HepG2 (cell line): ENCODE measurements around the gene PKIG. TPM values are rescaled to one million over a fixed set of nuclear protein-coding genes. Genes with fewer than 3 reads are reported as not detected.

Experiments used
- ATAC-seq: fragments of 200-7000 bp; cut with Tn5 transposase; 3 replicates; pipeline ENCODE4 v1.9.1; 2020; ENCODE audit warnings: mild to moderate bottlenecking, moderate library complexity
- BruUV-seq: library from RNA; stranded (reverse); fragments of 400-500 nt; replicated peaks from 2 replicates; lab custom pipeline; 2021; lab: Mats Ljungman, UMichigan
- CTCF ChIA-PET: fragments of 300-600 bp; formaldehyde crosslinking; extraction: SDS; loops from one replicate; lab custom pipeline; 2021; ENCODE audit warnings: low total read pairs, inconsistent platforms, low intra/inter-chr PET ratio; lab: Yijun Ruan, JAX
- POLR2A ChIA-PET: fragments of 350-600 bp; sonication (Branson Sonifier 250); formaldehyde crosslinking; loops from one replicate; lab custom pipeline; 2020; ENCODE audit warnings: antibody characterized with exemption, inconsistent platforms; lab: Yijun Ruan, JAX
- DNase-seq: peaks from one replicate; pipeline ENCODE4 v3.0.0-alpha.2; 2015; ENCODE audit warnings: low spot score
- FAIRE-seq: peaks from 3 replicates; lab custom pipeline; 2011; peaks lifted over from hg19 to GRCh38; lab: Jason Lieb, UNC
- H2AFZ ChIP-seq: one replicate; pipeline ENCODE4 v1.6.1; 2011; ENCODE audit warnings: low read length, inconsistent platforms
- H3K27ac ChIP-seq: fragments of 300-600 bp; 3 replicates; pipeline ENCODE4 v1.8.0; 2011; ENCODE audit warnings: mixed run types, mild to moderate bottlenecking, mixed read lengths, low read length, inconsistent platforms; ENCODE audit not compliant: insufficient read depth; ENCODE audit errors: extremely low read length
- H3K27me3 ChIP-seq, 2 experiments: fragments of 200-600 bp in 1 of 2; 2 replicates in 1 of 2; 3 replicates in 1 of 2; pipeline versions ENCODE4 v1.6.0 to v1.8.0; 2011; ENCODE audit warnings: low read length in 2 of 2, mild to moderate bottlenecking in 2 of 2, moderate library complexity in 2 of 2, inconsistent platforms in 1 of 2; ENCODE audit not compliant: insufficient read depth in 2 of 2, control insufficient read depth in 1 of 2
- H3K36me3 ChIP-seq, 2 experiments: fragments of 200-600 bp in 1 of 2; replicated peaks in 1 of 2; 2 replicates in 1 of 2; 3 replicates in 1 of 2; pipeline versions ENCODE4 v1.5.1 to v1.8.0; 2011; ENCODE audit warnings: low read length in 2 of 2, inconsistent platforms in 1 of 2; ENCODE audit not compliant: insufficient read depth in 2 of 2, control insufficient read depth in 1 of 2
- H3K4me1 ChIP-seq: 2 replicates; pipeline ENCODE4 v1.5.1; 2012; ENCODE audit warnings: low read length, inconsistent platforms; ENCODE audit not compliant: insufficient read depth
- H3K4me2 ChIP-seq: 2 replicates; pipeline ENCODE4 v1.6.0; 2011; ENCODE audit warnings: low read depth, low read length, inconsistent platforms
- H3K4me3 ChIP-seq, 3 experiments: fragments of 200-600 bp in 1 of 3; sonication (generic), shearing (Covaris generic) in 1 of 3; replicated peaks in 1 of 3; 2 replicates each; pipeline ENCODE4 v1.5.1; 2011 to 2016; ENCODE audit warnings: low read length in 3 of 3, inconsistent platforms in 2 of 3, low read depth in 2 of 3, mild to moderate bottlenecking in 2 of 3, control low read depth in 1 of 3, mixed read lengths in 1 of 3; ENCODE audit not compliant: insufficient read depth in 1 of 3
- H3K79me2 ChIP-seq: one replicate; pipeline ENCODE4 v1.6.1; 2011; ENCODE audit warnings: low read length, inconsistent platforms; ENCODE audit not compliant: insufficient read depth
- H3K9ac ChIP-seq: 2 replicates; pipeline ENCODE4 v1.6.0; 2011; ENCODE audit warnings: mild to moderate bottlenecking, low read depth, low read length, inconsistent platforms; ENCODE audit not compliant: insufficient read depth
- H3K9me3 ChIP-seq: 2 replicates; pipeline ENCODE4 v1.5.1; 2012; ENCODE audit warnings: mild to moderate bottlenecking, low read length
- H4K20me1 ChIP-seq: 2 replicates; pipeline ENCODE4 v1.6.0; 2011; ENCODE audit warnings: inconsistent platforms, mild to moderate bottlenecking, low read length, moderate library complexity; ENCODE audit not compliant: insufficient read depth
- EEA1 ChIP-seq: sonication (generic); formaldehyde crosslinking; IDR thresholded peaks from 2 replicates; pipeline ENCODE4 v1.5.1; 2020; ENCODE audit warnings: mild to moderate bottlenecking, missing genetic modification reagents, borderline replicate concordance
- FOXO1 ChIP-seq: sonication (generic); formaldehyde crosslinking; IDR thresholded peaks from 2 replicates; pipeline ENCODE4 v1.4.0; 2020; ENCODE audit warnings: missing genetic modification reagents
- FOXP1 ChIP-seq, 2 experiments: fragments of 450-650 bp in 1 of 2; IDR thresholded peaks; 2 replicates each; pipeline ENCODE4 v1.6.1; 2017 to 2018; ENCODE audit warnings: antibody characterized with exemption in 1 of 2
- GATAD2A ChIP-seq: IDR thresholded peaks from 2 replicates; pipeline ENCODE4 v1.6.1; 2016
- GTF3A ChIP-seq: sonication (generic); formaldehyde crosslinking; conservative IDR thresholded peaks from 2 replicates; pipeline ENCODE4 v1.4.0; 2020; ENCODE audit warnings: mild to moderate bottlenecking, missing genetic modification reagents
- HHEX ChIP-seq: IDR thresholded peaks from 2 replicates; pipeline ENCODE4 v1.6.1; 2016; ENCODE audit warnings: control low read depth
- IKZF4 ChIP-seq: sonication (generic); formaldehyde crosslinking; IDR thresholded peaks from 2 replicates; pipeline ENCODE4 v1.5.1; 2020; ENCODE audit warnings: borderline replicate concordance, mild to moderate bottlenecking, low read depth, missing genetic modification reagents; ENCODE audit errors: not compliant biosample characterization
- NR2C2 ChIP-seq: sonication (generic); formaldehyde crosslinking; IDR thresholded peaks from 2 replicates; pipeline ENCODE4 v1.4.0; 2020; ENCODE audit warnings: missing genetic modification reagents, mild to moderate bottlenecking, moderate library complexity, borderline replicate concordance
- PHF5A ChIP-seq: IDR thresholded peaks from one replicate; pipeline ENCODE4 v1.6.1; 2018; ENCODE audit warnings: low read depth, missing genetic modification reagents; ENCODE audit not compliant: unreplicated experiment
- SALL1 ChIP-seq: sonication (generic); formaldehyde crosslinking; IDR thresholded peaks from 2 replicates; pipeline ENCODE4 v1.8.0; 2022; ENCODE audit warnings: mild to moderate bottlenecking, missing genetic modification reagents
- SATB2 ChIP-seq: sonication (generic); formaldehyde crosslinking; IDR thresholded peaks from 2 replicates; pipeline ENCODE4 v1.5.0; 2020; ENCODE audit warnings: missing genetic modification reagents
- TMF1 ChIP-seq: sonication (generic); formaldehyde crosslinking; IDR thresholded peaks from 2 replicates; pipeline ENCODE4 v1.8.1; 2022; ENCODE audit warnings: low read depth, missing genetic modification reagents
- ZFX ChIP-seq: sonication (generic); formaldehyde crosslinking; IDR thresholded peaks from 2 replicates; pipeline ENCODE4 v1.4.0; 2020; ENCODE audit warnings: mild to moderate bottlenecking, low read depth, missing genetic modification reagents, moderate library complexity
- ZNF264 ChIP-seq: sonication (generic); formaldehyde crosslinking; IDR thresholded peaks from 2 replicates; pipeline ENCODE4 v1.4.0; 2020; ENCODE audit warnings: missing genetic modification reagents
- ZNF350 ChIP-seq: sonication (generic); formaldehyde crosslinking; IDR thresholded peaks from 2 replicates; pipeline ENCODE4 v1.4.0; 2020; ENCODE audit warnings: mild to moderate bottlenecking, low read depth, missing genetic modification reagents, borderline replicate concordance
- ZNF552 ChIP-seq: sonication (generic); formaldehyde crosslinking; IDR thresholded peaks from 2 replicates; pipeline ENCODE4 v1.9.0; 2022; ENCODE audit warnings: missing genetic modification reagents, mild to moderate bottlenecking, borderline replicate concordance
- ZNF766 ChIP-seq: sonication (generic); formaldehyde crosslinking; IDR thresholded peaks from 2 replicates; pipeline ENCODE4 v1.5.0; 2020; ENCODE audit warnings: missing genetic modification reagents, borderline replicate concordance
- ZNF782 ChIP-seq: sonication (generic); formaldehyde crosslinking; IDR thresholded peaks from 2 replicates; pipeline ENCODE4 v1.4.0; 2020; ENCODE audit warnings: missing genetic modification reagents, mild to moderate bottlenecking, borderline replicate concordance
- WGBS: methylation state at CpG from one replicate; pipeline ENCODE4 v1.1.6; 2017; ENCODE audit warnings: low lambda C conversion rate; 5-methylcytosine and 5-hydroxymethylcytosine counted together
- in situ Hi-C: cut with HindIII; loops from 2 replicates; pipeline ENCODE4 v1.10.0; 2017; ENCODE audit warnings: low pct_unique_long_range_greater_than_20kb; ENCODE audit not compliant: extremely low pct_ligation_motif_present
- intact Hi-C: fragments of 100-400 bp; cut with micrococcal nuclease; formaldehyde crosslinking; loops from one replicate; pipeline ENCODE4 v1.10.0; 2022; ENCODE audit not compliant: unreplicated experiment
- polyA plus RNA-seq, 8 experiments: library from polyadenylated mRNA; depleted of rRNA in 3 of 8; stranded (reverse) in 7 of 8; unstranded in 1 of 8; fragments of >200 nt; fragmentation: Illumina TruSeq in 4 of 8; extraction: Trizol in 4 of 8; gene quantifications; 2 replicates each; pipeline versions ENCODE4 v1.2.1 to v1.2.3, GENCODE V29; 2011 to 2016; ENCODE audit warnings: low read depth in 4 of 8, missing spikeins in 1 of 8, mixed read lengths in 1 of 8; ENCODE audit not compliant: insufficient read depth in 1 of 8
- total RNA-seq, 5 experiments: library from RNA; depleted of rRNA; stranded (reverse); fragments of >200 nt; fragmentation: Illumina TruSeq; extraction: Trizol; gene quantifications; 2 replicates each; pipeline ENCODE4 v1.2.3, GENCODE V29; 2016; ENCODE audit warnings: low read depth in 1 of 5
- TF ChIP-seq, protein P1 (sequence below): sonication (generic); formaldehyde crosslinking; IDR thresholded peaks from 2 replicates; pipeline ENCODE4 v1.9.0; 2022; ENCODE audit warnings: low read depth, missing genetic modification reagents

Gene PKIG
- total and polyA plus RNA-seq, 2 of the 13 experiments (the other 11 are each of a cell fraction or from before 2014, with no cell fraction given): 30.8 to 44.5 TPM

DNA sequence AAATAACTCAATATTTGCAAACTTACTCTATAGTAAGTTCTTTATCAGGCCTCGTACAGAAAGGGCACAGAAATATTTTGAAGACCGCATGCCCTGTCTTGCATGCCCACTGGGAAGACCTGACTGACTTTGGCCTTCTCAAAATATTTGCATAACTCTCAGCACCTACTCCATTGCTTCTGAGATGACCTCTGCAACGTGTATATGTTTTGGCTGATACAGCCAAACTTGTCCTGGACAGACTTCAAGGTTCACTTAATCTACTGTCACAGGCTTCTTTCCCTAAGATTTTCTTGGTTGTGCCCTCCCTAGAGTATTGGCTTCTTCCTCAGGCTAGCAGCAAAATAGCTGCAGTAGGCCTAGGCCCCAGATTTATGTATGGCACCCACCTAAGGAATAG is 39.0 kb upstream of the PKIG start:
- ATAC-seq (no peak), DNase-seq (no peak), FAIRE-seq (no peak)
- WGBS: 60% methylated on average over 3 of the region's 3 CpGs
- H3K4me2 ChIP-seq: no peak overlapping the region
- no peak overlapping the region for H3K9ac ChIP-seq
- ChIA-PET POLR2A (interaction anchor here (0.6 kb wide), 1 partner anchor 366 kb away, joined by 3 read pairs; the partner anchor contains the start of gene PABPC1L), CTCF (no interaction called here)
- no peak overlapping the region for H3K27ac ChIP-seq
- H3K27me3 ChIP-seq: no peaks in the 10 kb centered on the region
- intact Hi-C loops (no loop called here), in situ Hi-C loops (no loop called here)
- TF ChIP-seq, protein P1, sequence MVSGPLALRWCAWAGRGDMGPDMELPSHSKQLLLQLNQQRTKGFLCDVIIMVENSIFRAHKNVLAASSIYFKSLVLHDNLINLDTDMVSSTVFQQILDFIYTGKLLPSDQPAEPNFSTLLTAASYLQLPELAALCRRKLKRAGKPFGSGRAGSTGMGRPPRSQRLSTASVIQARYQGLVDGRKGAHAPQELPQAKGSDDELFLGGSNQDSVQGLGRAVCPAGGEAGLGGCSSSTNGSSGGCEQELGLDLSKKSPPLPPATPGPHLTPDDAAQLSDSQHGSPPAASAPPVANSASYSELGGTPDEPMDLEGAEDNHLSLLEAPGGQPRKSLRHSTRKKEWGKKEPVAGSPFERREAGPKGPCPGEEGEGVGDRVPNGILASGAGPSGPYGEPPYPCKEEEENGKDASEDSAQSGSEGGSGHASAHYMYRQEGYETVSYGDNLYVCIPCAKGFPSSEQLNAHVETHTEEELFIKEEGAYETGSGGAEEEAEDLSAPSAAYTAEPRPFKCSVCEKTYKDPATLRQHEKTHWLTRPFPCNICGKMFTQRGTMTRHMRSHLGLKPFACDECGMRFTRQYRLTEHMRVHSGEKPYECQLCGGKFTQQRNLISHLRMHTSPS (CRISPR knock-in tag): no peak
- TF ChIP-seq NR2C2 (CRISPR knock-in tag) (no peak), ZNF264 (CRISPR knock-in tag) (no peak), ZNF552 (CRISPR knock-in tag) (no peak), SALL1 (no peak), ZNF350 (CRISPR knock-in tag) (no peak), HHEX (no peak), GATAD2A (CRISPR knock-in tag) (no peak), FOXO1 (CRISPR knock-in tag) (no peak), ZFX (no peak), FOXP1 (IDR thresholded peaks at IDR 0.05) (no peak), FOXP1 (CRISPR knock-in tag; IDR thresholded peaks at IDR 0.05) (no peak), TMF1 (CRISPR knock-in tag) (no peak), ZNF782 (CRISPR knock-in tag) (no peak), ZNF766 (no peak), GTF3A (CRISPR knock-in tag) (no peak), PHF5A (CRISPR knock-in tag) (no peak), SATB2 (CRISPR knock-in tag) (no peak), IKZF4 (no peak), EEA1 (CRISPR knock-in tag) (no peak)
- H3K4me1 ChIP-seq: peaks cover 15% of the 10 kb centered on the region
- no peaks in the 10 kb centered on the region for H3K9me3 ChIP-seq
- H3K79me2 ChIP-seq: peaks cover 6% of the 10 kb centered on the region
- no peaks in the 10 kb centered on the region for H4K20me1 ChIP-seq
- no TSS peak for BruUV-seq
- no peak overlapping the region for H2AFZ ChIP-seq
- no peaks in the 10 kb centered on the region for H3K36me3 ChIP-seq
- H3K4me3 ChIP-seq: no peak overlapping the region
